Astrocyte (in vitro differentiated cells and primary cell): Measurements from ENCODE around the gene CLNK. TPM values are rescaled to one million over a fixed set of nuclear protein-coding genes. Genes with fewer than 3 reads are reported as not detected.

Experiments used
- DNase-seq: peaks from one replicate; pipeline ENCODE4 v3.0.0-alpha.2; 2010; ENCODE audit warnings: low read depth
- FAIRE-seq: peaks from 2 replicates; lab custom pipeline; 2011; peaks lifted over from hg19 to GRCh38; lab: Jason Lieb, UNC
- H2AFZ ChIP-seq: 2 replicates; pipeline ENCODE4 v1.6.0; 2012; ENCODE audit warnings: low read depth, low read length, inconsistent platforms
- H3K27ac ChIP-seq: 2 replicates; pipeline ENCODE4 v1.5.1; 2011; ENCODE audit warnings: low read depth, low read length, inconsistent platforms
- H3K27me3 ChIP-seq: 2 replicates; pipeline ENCODE4 v1.6.0; 2011; ENCODE audit warnings: low read length, inconsistent platforms; ENCODE audit not compliant: insufficient read depth
- H3K36me3 ChIP-seq: 2 replicates; pipeline ENCODE4 v1.5.1; 2011; ENCODE audit warnings: low read length, inconsistent platforms; ENCODE audit not compliant: insufficient read depth
- H3K4me1 ChIP-seq: 2 replicates; pipeline ENCODE4 v1.5.1; 2011; ENCODE audit warnings: low read length, inconsistent platforms; ENCODE audit not compliant: insufficient read depth
- H3K4me2 ChIP-seq: 2 replicates; pipeline ENCODE4 v1.6.0; 2012; ENCODE audit warnings: low read length, inconsistent platforms
- H3K4me3 ChIP-seq: 2 replicates; pipeline ENCODE4 v1.5.1; 2011; ENCODE audit warnings: low read depth, mild to moderate bottlenecking, low read length, inconsistent platforms; ENCODE audit not compliant: insufficient read depth
- H3K79me2 ChIP-seq: 2 replicates; pipeline ENCODE4 v1.6.0; 2012; ENCODE audit warnings: mild to moderate bottlenecking, low read length, inconsistent platforms; ENCODE audit not compliant: insufficient read depth
- H3K9ac ChIP-seq: 2 replicates; pipeline ENCODE4 v1.6.0; 2012; ENCODE audit warnings: mild to moderate bottlenecking, low read length, inconsistent platforms
- H3K9me3 ChIP-seq: 2 replicates; pipeline ENCODE4 v1.5.1; 2012; ENCODE audit warnings: low read depth, mild to moderate bottlenecking, low read length, inconsistent platforms; ENCODE audit not compliant: insufficient read depth
- H4K20me1 ChIP-seq: 2 replicates; pipeline ENCODE4 v1.6.0; 2012; ENCODE audit warnings: low read length, inconsistent platforms; ENCODE audit not compliant: insufficient read depth
- H3K27ac Mint-ChIP-seq: one replicate; pipeline ENCODE4 v1.8.0; 2021; ENCODE audit warnings: mild to moderate bottlenecking, mixed read lengths; ENCODE audit not compliant: unreplicated experiment
- H3K27me3 Mint-ChIP-seq: one replicate; pipeline ENCODE4 v1.8.0; 2021; ENCODE audit warnings: low read depth, mixed read lengths; ENCODE audit not compliant: unreplicated experiment
- H3K36me3 Mint-ChIP-seq: one replicate; pipeline ENCODE4 v1.8.0; 2021; ENCODE audit warnings: low read depth, mixed read lengths; ENCODE audit not compliant: unreplicated experiment
- H3K4me1 Mint-ChIP-seq: one replicate; pipeline ENCODE4 v1.8.0; 2021; ENCODE audit warnings: low read depth, mixed read lengths; ENCODE audit not compliant: unreplicated experiment
- H3K4me3 Mint-ChIP-seq: one replicate; pipeline ENCODE4 v1.8.0; 2021; ENCODE audit warnings: mild to moderate bottlenecking, moderate library complexity, mixed read lengths; ENCODE audit not compliant: unreplicated experiment
- H3K9me3 Mint-ChIP-seq: one replicate; pipeline ENCODE4 v1.8.0; 2021; ENCODE audit warnings: mild to moderate bottlenecking, mixed read lengths; ENCODE audit not compliant: unreplicated experiment
- EZH2 ChIP-seq: IDR thresholded peaks from 2 replicates; pipeline ENCODE4 v1.6.1; 2012; ENCODE audit warnings: mild to moderate bottlenecking, low read length, inconsistent platforms; ENCODE audit not compliant: insufficient read depth
- total RNA-seq: library from RNA; stranded (reverse); gene quantifications from 2 replicates; pipeline ENCODE4 v1.2.1, GENCODE V29; 2021
- TF ChIP-seq, protein P1 (sequence below): IDR thresholded peaks from 2 replicates; pipeline ENCODE4 v1.5.1; 2011; ENCODE audit warnings: low read depth, mild to moderate bottlenecking, inconsistent platforms, low read length, moderate library complexity; ENCODE audit not compliant: insufficient read depth

Gene CLNK
- total RNA-seq, 1 donor from 2014 or later, result not detected

- H3K27me3 ChIP-seq, result no peaks in the 10 kb centered on the region
- TF ChIP-seq, protein P1, sequence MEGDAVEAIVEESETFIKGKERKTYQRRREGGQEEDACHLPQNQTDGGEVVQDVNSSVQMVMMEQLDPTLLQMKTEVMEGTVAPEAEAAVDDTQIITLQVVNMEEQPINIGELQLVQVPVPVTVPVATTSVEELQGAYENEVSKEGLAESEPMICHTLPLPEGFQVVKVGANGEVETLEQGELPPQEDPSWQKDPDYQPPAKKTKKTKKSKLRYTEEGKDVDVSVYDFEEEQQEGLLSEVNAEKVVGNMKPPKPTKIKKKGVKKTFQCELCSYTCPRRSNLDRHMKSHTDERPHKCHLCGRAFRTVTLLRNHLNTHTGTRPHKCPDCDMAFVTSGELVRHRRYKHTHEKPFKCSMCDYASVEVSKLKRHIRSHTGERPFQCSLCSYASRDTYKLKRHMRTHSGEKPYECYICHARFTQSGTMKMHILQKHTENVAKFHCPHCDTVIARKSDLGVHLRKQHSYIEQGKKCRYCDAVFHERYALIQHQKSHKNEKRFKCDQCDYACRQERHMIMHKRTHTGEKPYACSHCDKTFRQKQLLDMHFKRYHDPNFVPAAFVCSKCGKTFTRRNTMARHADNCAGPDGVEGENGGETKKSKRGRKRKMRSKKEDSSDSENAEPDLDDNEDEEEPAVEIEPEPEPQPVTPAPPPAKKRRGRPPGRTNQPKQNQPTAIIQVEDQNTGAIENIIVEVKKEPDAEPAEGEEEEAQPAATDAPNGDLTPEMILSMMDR, result no peak
- TF ChIP-seq EZH2, result no peak
- Mint-ChIP-seq H3K4me3 (no peak overlapping the region), H3K27me3 (peaks cover 4% of the 10 kb centered on the region), H3K36me3 (no peaks in the 10 kb centered on the region), H3K4me1 (no peaks in the 10 kb centered on the region), H3K27ac (no peak overlapping the region), H3K9me3 (no peaks in the 10 kb centered on the region)
- no peaks in the 10 kb centered on the region for H3K9me3 ChIP-seq
- H3K79me2 ChIP-seq, result no peaks in the 10 kb centered on the region
- H2AFZ ChIP-seq, result no peak overlapping the region
- H3K27ac ChIP-seq, result no peak overlapping the region
- no peaks in the 10 kb centered on the region for H3K4me1 ChIP-seq
- H3K9ac ChIP-seq, result no peak overlapping the region
- DNase-seq (no peak), FAIRE-seq (no peak)
- H3K4me2 ChIP-seq, result no peak overlapping the region
- no peaks in the 10 kb centered on the region for H4K20me1 ChIP-seq
- H3K36me3 ChIP-seq, result no peaks in the 10 kb centered on the region
- no peak overlapping the region for H3K4me3 ChIP-seq
Observed at GRCh38 chr4:10470505-10470904, 214.1 kb downstream of the CLNK start.

DNA sequence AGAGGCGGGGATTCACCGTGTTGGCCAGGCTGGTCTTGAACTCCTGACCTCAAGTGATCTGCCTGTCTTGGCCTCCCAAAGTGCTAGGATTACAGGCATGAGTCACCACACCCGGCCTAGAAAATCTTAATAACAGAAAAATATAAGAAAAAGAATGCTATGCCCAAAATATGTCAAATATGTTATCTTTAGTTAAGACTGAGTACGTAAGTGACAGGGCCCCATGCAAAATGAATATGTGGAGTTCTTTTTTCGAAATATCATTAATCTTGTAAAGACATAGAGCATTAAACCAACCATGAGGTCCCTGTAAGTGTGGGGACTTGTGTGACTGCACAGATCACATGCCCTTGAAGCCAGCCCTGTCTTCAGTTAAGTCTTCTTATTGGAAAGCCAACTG is 218.4 kb downstream of the CLNK start:
- no peak overlapping the region for H3K27ac Mint-ChIP-seq
- H3K27me3 Mint-ChIP-seq, result peaks cover 36% of the 10 kb centered on the region
- H2AFZ ChIP-seq, result no peak overlapping the region
- peaks cover 5% of the 10 kb centered on the region for H3K9me3 Mint-ChIP-seq
- H3K79me2 ChIP-seq, result no peaks in the 10 kb centered on the region
- no peak for FAIRE-seq
- H3K4me1 ChIP-seq, result no peaks in the 10 kb centered on the region
- no peaks in the 10 kb centered on the region for H4K20me1 ChIP-seq
- no peak overlapping the region for H3K4me3 Mint-ChIP-seq
- H3K27ac ChIP-seq, result no peak overlapping the region
- no peak overlapping the region for H3K9ac ChIP-seq
- no peak overlapping the region for H3K4me2 ChIP-seq
- no peaks in the 10 kb centered on the region for H3K36me3 ChIP-seq
- no peaks in the 10 kb centered on the region for H3K4me1 Mint-ChIP-seq
- peaks cover 4% of the 10 kb centered on the region for H3K9me3 ChIP-seq
- H3K27me3 ChIP-seq, result peaks cover 11% of the 10 kb centered on the region
- TF ChIP-seq, protein P1, result no peak
- TF ChIP-seq EZH2, result no peak
- H3K36me3 Mint-ChIP-seq, result peaks cover 3% of the 10 kb centered on the region
- H3K4me3 ChIP-seq, result no peak overlapping the region
- DNase-seq, result no peak

GRCh38 chr4:10462876-10463275 is 221.7 kb downstream of the CLNK start:
- no peaks in the 10 kb centered on the region for H4K20me1 ChIP-seq
- FAIRE-seq (no peak), DNase-seq (no peak)
- no peak overlapping the region for H3K9ac ChIP-seq
- H3K4me1 ChIP-seq, result peaks cover 4% of the 10 kb centered on the region
- no peak overlapping the region for H2AFZ ChIP-seq
- H3K36me3 Mint-ChIP-seq, result peaks cover 8% of the 10 kb centered on the region
- TF ChIP-seq EZH2, result no peak
- TF ChIP-seq, protein P1, result no peak
- no peak overlapping the region for H3K27ac Mint-ChIP-seq
- H3K9me3 ChIP-seq, result peaks cover 4% of the 10 kb centered on the region
- no peak overlapping the region for H3K4me3 Mint-ChIP-seq
- peaks cover 1% of the 10 kb centered on the region for H3K4me1 Mint-ChIP-seq
- H3K79me2 ChIP-seq, result no peaks in the 10 kb centered on the region
- H3K36me3 ChIP-seq, result no peaks in the 10 kb centered on the region
- peaks cover 11% of the 10 kb centered on the region for H3K27me3 ChIP-seq
- H3K27me3 Mint-ChIP-seq, result peaks cover 54% of the 10 kb centered on the region
- H3K27ac ChIP-seq, result no peak overlapping the region
- H3K9me3 Mint-ChIP-seq, result peaks cover 15% of the 10 kb centered on the region
- H3K4me2 ChIP-seq, result no peak overlapping the region
- H3K4me3 ChIP-seq, result no peak overlapping the region
